Chondrocyte (in vitro differentiated cells): Measurements from ENCODE around the gene DGUOK. TPM values are rescaled to one million over a fixed set of nuclear protein-coding genes. Genes with fewer than 3 reads are reported as not detected.

Experiments used
- DNase-seq: peaks from one replicate; pipeline ENCODE4 v3.0.0; 2021; ENCODE audit warnings: mixed read lengths, low spot score
- H3K27ac Mint-ChIP-seq: one replicate; pipeline ENCODE4 v1.8.0; 2021; ENCODE audit warnings: mild to moderate bottlenecking, moderate library complexity, mixed read lengths; ENCODE audit not compliant: unreplicated experiment
- H3K27me3 Mint-ChIP-seq: 2 replicates; pipeline ENCODE4 v1.8.0; 2021; ENCODE audit warnings: low read depth, mixed read lengths
- H3K36me3 Mint-ChIP-seq: 2 replicates; pipeline ENCODE4 v1.8.0; 2021; ENCODE audit warnings: low read depth, mixed read lengths
- H3K4me1 Mint-ChIP-seq: 2 replicates; pipeline ENCODE4 v1.8.0; 2021; ENCODE audit warnings: low read depth, mild to moderate bottlenecking, mixed read lengths
- H3K4me3 Mint-ChIP-seq: one replicate; pipeline ENCODE4 v1.8.0; 2021; ENCODE audit warnings: mild to moderate bottlenecking, moderate library complexity, mixed read lengths; ENCODE audit not compliant: unreplicated experiment
- H3K9me3 Mint-ChIP-seq: 2 replicates; pipeline ENCODE4 v1.8.0; 2021; ENCODE audit warnings: low read depth, mixed read lengths
- CTCF ChIP-seq: fragments of 200-600 bp; sonication (generic); IDR thresholded peaks from 2 replicates; pipeline ENCODE4 v1.5.0; 2021; ENCODE audit warnings: antibody characterized with exemption, mild to moderate bottlenecking, moderate library complexity
- total RNA-seq: library from RNA; stranded (reverse); gene quantifications from 3 replicates; pipeline ENCODE4 v1.2.1, GENCODE V29; 2021

Gene DGUOK
- total RNA-seq, 1 donor from 2014 or later: 60.8 TPM

GRCh38 chr2:73961274-73961673 is 34.6 kb downstream of the DGUOK start:
- H3K9me3 Mint-ChIP-seq: peaks cover 11% of the 10 kb centered on the region
- no peak for TF ChIP-seq CTCF
- H3K36me3 Mint-ChIP-seq: peaks cover 33% of the 10 kb centered on the region
- no peak overlapping the region for H3K27ac Mint-ChIP-seq
- H3K27me3 Mint-ChIP-seq: no peaks in the 10 kb centered on the region
- H3K4me3 Mint-ChIP-seq: no peak overlapping the region
- no peaks in the 10 kb centered on the region for H3K4me1 Mint-ChIP-seq
- no peak for DNase-seq

GRCh38 chr2:73961823-73962615 is 35.3 kb downstream of the DGUOK start:
- Mint-ChIP-seq H3K36me3 (peaks cover 27% of the 10 kb centered on the region), H3K9me3 (peaks cover 11% of the 10 kb centered on the region), H3K4me3 (no peak overlapping the region), H3K4me1 (no peaks in the 10 kb centered on the region), H3K27me3 (no peaks in the 10 kb centered on the region), H3K27ac (no peak overlapping the region)
- no peak for TF ChIP-seq CTCF
- no peak for DNase-seq

- peaks cover 25% of the 10 kb centered on the region for H3K36me3 Mint-ChIP-seq
- TF ChIP-seq CTCF: no peak
- no peak overlapping the region for H3K4me3 Mint-ChIP-seq
- no peak for DNase-seq
- no peaks in the 10 kb centered on the region for H3K4me1 Mint-ChIP-seq
- H3K9me3 Mint-ChIP-seq: peaks cover 11% of the 10 kb centered on the region
- H3K27ac Mint-ChIP-seq: no peak overlapping the region
- no peaks in the 10 kb centered on the region for H3K27me3 Mint-ChIP-seq
Measured at GRCh38 chr2:73962798-73963197, 36.1 kb downstream of the DGUOK start.

GRCh38 chr2:73963385-73964120 is 36.9 kb downstream of the DGUOK start:
- peaks cover 18% of the 10 kb centered on the region for H3K36me3 Mint-ChIP-seq
- no peak for TF ChIP-seq CTCF
- no peak for DNase-seq
- peaks cover 11% of the 10 kb centered on the region for H3K9me3 Mint-ChIP-seq
- H3K27me3 Mint-ChIP-seq: no peaks in the 10 kb centered on the region
- no peak overlapping the region for H3K4me3 Mint-ChIP-seq
- no peak overlapping the region for H3K27ac Mint-ChIP-seq
- H3K4me1 Mint-ChIP-seq: no peaks in the 10 kb centered on the region

- Mint-ChIP-seq H3K36me3 (peaks cover 12% of the 10 kb centered on the region), H3K9me3 (peaks cover 11% of the 10 kb centered on the region), H3K4me1 (no peaks in the 10 kb centered on the region), H3K27me3 (no peaks in the 10 kb centered on the region), H3K27ac (no peak overlapping the region), H3K4me3 (no peak overlapping the region)
- DNase-seq: no peak
- TF ChIP-seq CTCF: no peak
Measured at GRCh38 chr2:73964223-73964622, 37.5 kb downstream of the DGUOK start.
